GM12878 (cell line): ENCODE results near the gene ADAP1. TPM values are rescaled to one million over a fixed set of nuclear protein-coding genes. Genes with fewer than 3 reads are reported as not detected.

Experiments used
- ATAC-seq: fragments of 200-7000 bp; cut with Tn5 transposase; 3 replicates; pipeline ENCODE4 v1.9.1; 2020; ENCODE audit warnings: mild to moderate bottlenecking, moderate library complexity
- BruUV-seq: library from RNA; stranded (reverse); fragments of 400-500 nt; replicated peaks from 2 replicates; lab custom pipeline; 2021; lab: Mats Ljungman, UMichigan
- CTCF ChIA-PET: fragments of 300-600 bp; sonication (Branson Sonifier 250); formaldehyde crosslinking; extraction: SDS; loops from one replicate; lab custom pipeline; 2021; ENCODE audit warnings: inconsistent platforms; lab: Yijun Ruan, JAX
- POLR2A ChIA-PET: fragments of 350-600 bp; formaldehyde crosslinking; extraction: SDS; loops from one replicate; lab custom pipeline; 2021; ENCODE audit warnings: inconsistent platforms; lab: Charles Lee
- RAD21 ChIA-PET: fragments of 300-600 bp; sonication (Branson Sonifier 250); formaldehyde crosslinking; loops from one replicate; lab custom pipeline; 2023; ENCODE audit warnings: antibody characterized with exemption; ENCODE audit not compliant: unreplicated experiment; lab: Charles Lee
- SMC1A ChIA-PET: fragments of 300-600 bp; sonication (Branson Sonifier 250); formaldehyde crosslinking; loops from one replicate; lab custom pipeline; 2023; ENCODE audit not compliant: unreplicated experiment, uncharacterized antibody; lab: Charles Lee
- DNase-seq: peaks from one replicate; pipeline ENCODE4 v3.0.0-alpha.2; 2011; ENCODE audit warnings: low read depth, low spot score
- FAIRE-seq: peaks from 3 replicates; lab custom pipeline; 2011; peaks lifted over from hg19 to GRCh38; lab: Jason Lieb, UNC
- H2AFZ ChIP-seq: 2 replicates; pipeline ENCODE4 v1.6.0; 2011; ENCODE audit warnings: low read depth, low read length, control low read depth; ENCODE audit not compliant: control insufficient read depth
- H3K27ac ChIP-seq: 2 replicates; pipeline ENCODE4 v1.5.1; 2011; ENCODE audit warnings: control low read depth; ENCODE audit not compliant: control insufficient read depth, insufficient read depth
- H3K27me3 ChIP-seq, 2 experiments: replicated peaks in 1 of 2; 2 replicates each; pipeline versions ENCODE4 v1.6.0 to v1.6.1; 2011; ENCODE audit warnings: low read length in 1 of 2; ENCODE audit not compliant: control insufficient read depth in 2 of 2, insufficient read depth in 2 of 2
- H3K36me3 ChIP-seq, 2 experiments: 2 replicates each; pipeline ENCODE4 v1.5.1; 2011; ENCODE audit warnings: low read length in 1 of 2; ENCODE audit not compliant: control insufficient read depth in 2 of 2, insufficient read depth in 2 of 2
- H3K4me1 ChIP-seq: 2 replicates; pipeline ENCODE4 v1.6.1; 2011; ENCODE audit warnings: mild to moderate bottlenecking, low read length, moderate library complexity, mixed read lengths; ENCODE audit not compliant: control insufficient read depth, insufficient read depth
- H3K4me2 ChIP-seq: 2 replicates; pipeline ENCODE4 v1.6.0; 2011; ENCODE audit warnings: control low read depth; ENCODE audit not compliant: control insufficient read depth, insufficient read depth
- H3K4me3 ChIP-seq: fragments of 200-600 bp; sonication (generic); 2 replicates; pipeline ENCODE4 v1.5.1; 2016
- H3K79me2 ChIP-seq: 2 replicates; pipeline ENCODE4 v1.6.0; 2011; ENCODE audit warnings: low read length; ENCODE audit not compliant: control insufficient read depth, insufficient read depth
- H3K9ac ChIP-seq: 2 replicates; pipeline ENCODE4 v1.8.0; 2011; ENCODE audit warnings: low read length, control low read depth, mixed read lengths; ENCODE audit not compliant: control insufficient read depth, insufficient read depth
- H3K9me3 ChIP-seq: replicated peaks from 3 replicates; pipeline ENCODE4 v1.5.1; 2011; ENCODE audit warnings: mild to moderate bottlenecking, low read length; ENCODE audit not compliant: control insufficient read depth, insufficient read depth
- H4K20me1 ChIP-seq: 2 replicates; pipeline ENCODE4 v1.6.0; 2011; ENCODE audit not compliant: control insufficient read depth, insufficient read depth
- BACH1 ChIP-seq: fragments of 450-650 bp; IDR thresholded peaks from 2 replicates; pipeline ENCODE4 v1.6.1; 2017; ENCODE audit warnings: mild to moderate bottlenecking, borderline replicate concordance
- BMI1 ChIP-seq: fragments of 450-650 bp; IDR thresholded peaks from 2 replicates; pipeline ENCODE4 v1.6.1; 2016; ENCODE audit warnings: mild to moderate bottlenecking, moderate library complexity, borderline replicate concordance
- CBX5 ChIP-seq: sonication (generic); IDR thresholded peaks from 2 replicates; pipeline ENCODE4 v1.6.1; 2016; ENCODE audit warnings: low read depth, moderate library complexity, mild to moderate bottlenecking, inconsistent platforms
- CHD1 ChIP-seq: IDR thresholded peaks from 2 replicates; pipeline ENCODE4 v1.6.1; 2012; ENCODE audit warnings: low read depth, low read length, improper control_type of control experiment
- EED ChIP-seq: sonication (generic); IDR thresholded peaks from 2 replicates; pipeline ENCODE4 v1.6.1; 2016; ENCODE audit warnings: antibody characterized with exemption, low read depth
- FOXK2 ChIP-seq: fragments of 450-650 bp; IDR thresholded peaks from 2 replicates; pipeline ENCODE4 v1.6.1; 2017; ENCODE audit warnings: mild to moderate bottlenecking, moderate library complexity
- GABPA ChIP-seq: IDR thresholded peaks from 2 replicates; pipeline ENCODE4 v1.6.1; 2014; ENCODE audit warnings: antibody characterized with exemption, low read depth, mild to moderate bottlenecking, inconsistent platforms
- HCFC1 ChIP-seq: fragments of 150-350 bp; IDR thresholded peaks from 2 replicates; pipeline ENCODE4 v1.6.1; 2014; ENCODE audit warnings: low read length
- HDAC2 ChIP-seq: fragments of 200-600 bp; sonication (generic); IDR thresholded peaks from 2 replicates; pipeline ENCODE4 v1.6.1; 2017
- IRF3 ChIP-seq: fragments of 450-650 bp; IDR thresholded peaks from 2 replicates; pipeline ENCODE4 v1.6.1; 2014; ENCODE audit warnings: mild to moderate bottlenecking
- KLF5 ChIP-seq: fragments of 450-650 bp; IDR thresholded peaks from 2 replicates; pipeline ENCODE4 v1.6.1; 2014; ENCODE audit warnings: mild to moderate bottlenecking; ENCODE audit not compliant: partially characterized antibody
- MYB ChIP-seq: fragments of 150-350 bp; IDR thresholded peaks from 2 replicates; pipeline ENCODE4 v1.6.1; 2014; ENCODE audit warnings: mild to moderate bottlenecking, low read depth, low read length, borderline replicate concordance
- NRF1 ChIP-seq: conservative IDR thresholded peaks from 2 replicates; pipeline ENCODE4 v1.6.1; 2011; ENCODE audit warnings: mild to moderate bottlenecking, low read depth, low read length, improper control_type of control experiment
- PAX8 ChIP-seq: fragments of 450-650 bp; IDR thresholded peaks from 2 replicates; pipeline ENCODE4 v1.6.1; 2017; ENCODE audit warnings: mild to moderate bottlenecking, moderate library complexity
- RAD21 ChIP-seq: IDR thresholded peaks from 2 replicates; pipeline ENCODE4 v1.6.1; 2011; ENCODE audit warnings: mild to moderate bottlenecking, low read depth, low read length, moderate library complexity; ENCODE audit not compliant: insufficient read depth
- SPI1 ChIP-seq: IDR thresholded peaks from 2 replicates; pipeline ENCODE4 v1.6.1; 2011; ENCODE audit warnings: low read depth, mild to moderate bottlenecking, low read length, moderate library complexity, borderline replicate concordance; ENCODE audit not compliant: insufficient read depth
- TCF12 ChIP-seq: IDR thresholded peaks from 2 replicates; pipeline ENCODE4 v1.6.1; 2011; ENCODE audit warnings: low read depth, mild to moderate bottlenecking, low read length
- ZNF384 ChIP-seq: IDR thresholded peaks from 2 replicates; pipeline ENCODE4 v1.6.1; 2012; ENCODE audit warnings: low read depth, mild to moderate bottlenecking, low read length, improper control_type of control experiment, borderline replicate concordance
- WGBS: methylation state at CpG from one replicate; pipeline ENCODE4 v1.1.6; 2016; ENCODE audit warnings: low lambda C conversion rate; ENCODE audit not compliant: insufficient replicate concordance, insufficient coverage; ENCODE audit errors: missing lambda C conversion rate; 5-methylcytosine and 5-hydroxymethylcytosine counted together
- in situ Hi-C: fragments of 300-500 bp; cut with MboI; formaldehyde crosslinking; loops from 9 replicates; pipeline ENCODE4 v1.14.3; 2018; ENCODE audit warnings: mixed read lengths
- intact Hi-C: fragments of 100-400 bp; cut with micrococcal nuclease; formaldehyde crosslinking; loops from one replicate; pipeline ENCODE4 v1.14.2; 2022; ENCODE audit not compliant: unreplicated experiment
- polyA plus RNA-seq, 11 experiments: library from polyadenylated mRNA; depleted of rRNA in 4 of 11; unstranded in 6 of 11; stranded (reverse) in 5 of 11; fragments of >200 nt; fragmentation: Nextera tagmentation in 4 of 11; fragmentation: Illumina TruSeq in 1 of 11; extraction: Ambion mirVana in 4 of 11; extraction: Trizol in 1 of 11; gene quantifications; 1 replicate in 1 of 11; 2 replicates in 10 of 11; pipeline versions ENCODE4 v1.2.1 to v1.2.3, GENCODE V29; 2011 to 2016; ENCODE audit warnings: inconsistent platforms in 2 of 11, missing spikeins in 2 of 11, low read depth in 1 of 11
- total RNA-seq, 4 experiments: library from RNA; depleted of rRNA in 3 of 4; stranded (reverse); fragments of >200 nt in 3 of 4; fragmentation: Illumina TruSeq in 1 of 4; extraction: Trizol in 1 of 4; gene quantifications; 2 replicates each; pipeline versions ENCODE4 v1.2.1 to v1.2.3, GENCODE V29; 2013 to 2021
- TF ChIP-seq, protein P1 (sequence below): fragments of 150-350 bp; IDR thresholded peaks from 2 replicates; pipeline ENCODE4 v1.6.1; 2016; ENCODE audit warnings: low read depth, low read length

ADAP1 gene
- total and polyA plus RNA-seq, 10 of the 15 experiments (the other 5 are each of a cell fraction or from before 2014, with no cell fraction given): 0.22 to 44.2 (median 22.0) TPM; not detected in 1

GRCh38 chr7:922334-923107, 32.0 kb downstream of the ADAP1 start:
- intact Hi-C loops: loop anchor here (1.0 to 2.0 kb wide), 4 partner anchors 14 to 143 kb away; no protein-coding TSS in a partner anchor
- ChIA-PET CTCF (interaction anchor here (0.6 to 2.9 kb wide), 9 partner anchors 13 to 254 kb away, joined by 3 to 20 read pairs (median 3); partner anchors contain the start of gene COX19), POLR2A (interaction anchor here (0.5 to 2.7 kb wide), 9 partner anchors 12 to 1490 kb away, joined by 3 to 13 read pairs (median 4); partner anchors contain the start of gene ADAP1), SMC1A (interaction anchor here (0.8 to 1.9 kb wide), 5 partner anchors 13 to 70 kb away, joined by 3 to 16 read pairs (median 3); no protein-coding TSS in a partner anchor), RAD21 (interaction anchor here (0.9 to 2.0 kb wide), 13 partner anchors 9 to 182 kb away, joined by 3 to 18 read pairs (median 4); no protein-coding TSS in a partner anchor)
- Histone ChIP-seq H3K4me2 (peak overlapping the region; percentile 99), H3K9me3 (no peaks in the 10 kb centered on the region), H3K27ac (peak overlapping the region; percentile 99), H3K79me2 (peaks cover 11% of the 10 kb centered on the region), H4K20me1 (no peaks in the 10 kb centered on the region), H3K4me1 (peaks cover 47% of the 10 kb centered on the region), H3K4me3 (peak overlapping the region; percentile 72), H3K9ac (peak overlapping the region; percentile 90), H3K36me3 (peaks cover 0 to 9% of the 10 kb centered on the region in 2 experiments; a peak in 3 of 4 replicates), H3K27me3 (no peaks in the 10 kb centered on the region), H2AFZ (no peak overlapping the region; the same call in 1 of the 2 replicates)
- 16% methylated on average over 26 of the region's 29 CpGs for WGBS
- ATAC-seq (peak; percentile 14), FAIRE-seq (no peak), DNase-seq (no peak)
- in situ Hi-C loops: no loop called here
- no TSS peak for BruUV-seq
- TF ChIP-seq MYB (no peak), RAD21 (no peak), CBX5 (no peak), CHD1 (no peak), NRF1 (no peak), HCFC1 (no peak), FOXK2 (no peak), EED (no peak), BACH1 (0 out of 2 replicates have a peak, but pooled peaks have one; percentile 22), HDAC2 (no peak), GABPA (no peak), PAX8 (no peak), IRF3 (no peak), ZNF384 (no peak), KLF5 (no peak), BMI1 (no peak), SPI1 (0 out of 2 replicates have a peak, but pooled peaks have one; percentile 6), TCF12 (no peak)
- TF ChIP-seq, protein P1, sequence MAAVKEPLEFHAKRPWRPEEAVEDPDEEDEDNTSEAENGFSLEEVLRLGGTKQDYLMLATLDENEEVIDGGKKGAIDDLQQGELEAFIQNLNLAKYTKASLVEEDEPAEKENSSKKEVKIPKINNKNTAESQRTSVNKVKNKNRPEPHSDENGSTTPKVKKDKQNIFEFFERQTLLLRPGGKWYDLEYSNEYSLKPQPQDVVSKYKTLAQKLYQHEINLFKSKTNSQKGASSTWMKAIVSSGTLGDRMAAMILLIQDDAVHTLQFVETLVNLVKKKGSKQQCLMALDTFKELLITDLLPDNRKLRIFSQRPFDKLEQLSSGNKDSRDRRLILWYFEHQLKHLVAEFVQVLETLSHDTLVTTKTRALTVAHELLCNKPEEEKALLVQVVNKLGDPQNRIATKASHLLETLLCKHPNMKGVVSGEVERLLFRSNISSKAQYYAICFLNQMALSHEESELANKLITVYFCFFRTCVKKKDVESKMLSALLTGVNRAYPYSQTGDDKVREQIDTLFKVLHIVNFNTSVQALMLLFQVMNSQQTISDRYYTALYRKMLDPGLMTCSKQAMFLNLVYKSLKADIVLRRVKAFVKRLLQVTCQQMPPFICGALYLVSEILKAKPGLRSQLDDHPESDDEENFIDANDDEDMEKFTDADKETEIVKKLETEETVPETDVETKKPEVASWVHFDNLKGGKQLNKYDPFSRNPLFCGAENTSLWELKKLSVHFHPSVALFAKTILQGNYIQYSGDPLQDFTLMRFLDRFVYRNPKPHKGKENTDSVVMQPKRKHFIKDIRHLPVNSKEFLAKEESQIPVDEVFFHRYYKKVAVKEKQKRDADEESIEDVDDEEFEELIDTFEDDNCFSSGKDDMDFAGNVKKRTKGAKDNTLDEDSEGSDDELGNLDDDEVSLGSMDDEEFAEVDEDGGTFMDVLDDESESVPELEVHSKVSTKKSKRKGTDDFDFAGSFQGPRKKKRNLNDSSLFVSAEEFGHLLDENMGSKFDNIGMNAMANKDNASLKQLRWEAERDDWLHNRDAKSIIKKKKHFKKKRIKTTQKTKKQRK: no peak
